NCI-H2196 (cell line): ENCODE data around the gene TBC1D17.

Source experiments
- DNase-seq: peaks from one replicate; lab custom pipeline; 2025; ENCODE audit not compliant: unreplicated experiment; lab: John Stamatoyannopoulos, UW

Gene TBC1D17

GRCh38 chr19:49847731-49848696 lies 29.5 kb upstream of the TBC1D17 start:
- peak; percentile 15 for DNase-seq

- DNase-seq: no peak
Measured at GRCh38 chr19:49848938-49849337, 28.6 kb upstream of the TBC1D17 start.

- DNase-seq: no peak
Measured at GRCh38 chr19:49849433-49850220, 27.9 kb upstream of the TBC1D17 start.

GRCh38 chr19:49850221-49850486 lies 27.3 kb upstream of the TBC1D17 start:
- DNase-seq: no peak

- DNase-seq: peak; percentile 90
Measured at GRCh38 chr19:49850487-49851342, 26.8 kb upstream of the TBC1D17 start, which contains the start of gene PTOV1. PTOV1 (plus strand) TSS chr19:49851159.

- no peak for DNase-seq
Measured at GRCh38 chr19:49851456-49852259, 25.8 kb upstream of the TBC1D17 start.

- DNase-seq: no peak
Measured at GRCh38 chr19:49852631-49853126, 24.8 kb upstream of the TBC1D17 start.

GRCh38 chr19:49853852-49854377 lies 23.6 kb upstream of the TBC1D17 start:
- no peak for DNase-seq

GRCh38 chr19:49854378-49855263 lies 22.9 kb upstream of the TBC1D17 start:
- DNase-seq: no peak

GRCh38 chr19:49855277-49855675 lies 22.2 kb upstream of the TBC1D17 start:
- DNase-seq: no peak

- no peak for DNase-seq
Measured at GRCh38 chr19:49855676-49856573, 21.6 kb upstream of the TBC1D17 start.

GRCh38 chr19:49856574-49857021 lies 20.9 kb upstream of the TBC1D17 start:
- no peak for DNase-seq

- DNase-seq: no peak
Measured at GRCh38 chr19:49857061-49857837, 20.3 kb upstream of the TBC1D17 start.

GRCh38 chr19:49857838-49858087 lies 19.7 kb upstream of the TBC1D17 start:
- no peak for DNase-seq

GRCh38 chr19:49858088-49858985 lies 19.2 kb upstream of the TBC1D17 start:
- no peak for DNase-seq

GRCh38 chr19:49859682-49860335 lies 17.7 kb upstream of the TBC1D17 start:
- no peak for DNase-seq
